GM12891 (cell line): ENCODE measurements around the gene CDCP2.
"Not testable (repeated sequence)": the region's sequence is repeated elsewhere in the genome, so short reads cannot be mapped to it uniquely, and the experiment has no call there.

Source experiments
- PAX5 ChIP-seq: IDR thresholded peaks from 2 replicates; pipeline ENCODE4 v1.6.1; 2011; ENCODE audit warnings: low read length, moderate library complexity, mild to moderate bottlenecking; ENCODE audit not compliant: insufficient read depth, severe bottlenecking
- POLR2A ChIP-seq: IDR thresholded peaks from 2 replicates; pipeline ENCODE4 v1.6.1; 2011; ENCODE audit warnings: low read depth, low read length, control low read depth
- POLR2AphosphoS5 ChIP-seq: IDR thresholded peaks from 2 replicates; pipeline ENCODE4 v1.6.1; 2011; ENCODE audit warnings: low read depth, low read length, control low read depth
- POU2F2 ChIP-seq: IDR thresholded peaks from 2 replicates; pipeline ENCODE4 v1.6.1; 2011; ENCODE audit warnings: low read depth, mild to moderate bottlenecking, control low read depth, low read length, moderate library complexity
- SPI1 ChIP-seq: IDR thresholded peaks from 2 replicates; pipeline ENCODE4 v1.6.1; 2011; ENCODE audit warnings: low read depth, low read length, control low read depth
- TAF1 ChIP-seq: IDR thresholded peaks from 2 replicates; pipeline ENCODE4 v1.6.1; 2011; ENCODE audit warnings: low read depth, low read length, control low read depth

DNA sequence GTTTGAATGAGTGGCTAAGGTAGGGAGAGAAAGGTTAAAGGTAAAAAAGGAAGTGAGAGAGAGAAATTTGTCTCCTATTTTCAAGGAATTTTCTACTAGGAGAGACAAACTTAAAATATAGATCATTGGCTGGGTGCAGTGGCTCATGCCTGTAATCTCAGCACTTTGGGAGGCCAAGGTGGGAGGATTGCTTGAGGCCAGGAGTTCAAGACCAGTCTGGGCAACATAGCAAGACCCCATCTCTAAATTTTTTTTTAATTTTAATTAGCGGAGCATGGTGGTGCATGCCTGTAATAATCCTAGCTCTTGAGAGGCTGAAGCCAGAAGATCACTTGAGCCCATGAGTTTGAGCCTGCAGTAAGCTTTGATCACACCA lies 58.1 kb downstream of the CDCP2 start:
- TF ChIP-seq POLR2A, POU2F2, TAF1, POLR2AphosphoS5, SPI1, PAX5: not testable (repeated sequence)
